Measurements from ENCODE around the gene LPAR6. TPM values are rescaled to one million over a fixed set of nuclear protein-coding genes. Genes with fewer than 3 reads are reported as not detected.

The LPAR6 gene
- 32.0 TPM for total RNA-seq

DNA sequence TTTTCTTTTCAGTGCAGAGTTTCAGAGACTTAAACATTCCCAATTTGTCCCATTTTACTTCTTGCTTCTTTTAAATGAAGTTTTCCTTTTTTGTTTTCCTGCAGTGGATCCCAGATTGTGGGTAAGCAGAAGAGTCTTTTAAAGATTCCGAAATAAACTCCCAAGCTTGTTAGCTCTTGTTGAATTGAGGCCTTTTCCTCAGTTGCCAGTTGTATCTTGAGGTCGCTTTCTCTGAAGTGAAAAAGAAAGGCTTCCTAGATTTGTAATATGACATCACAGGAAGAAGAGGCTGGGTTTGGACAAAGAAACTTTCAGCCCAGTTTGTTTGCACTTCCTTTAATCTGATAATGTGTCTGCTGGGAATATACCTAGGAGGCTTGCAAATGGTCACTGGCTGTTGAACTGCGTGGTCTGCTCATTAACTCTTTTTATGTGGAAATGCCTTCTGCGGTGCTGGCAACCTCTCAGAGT lies at the start of gene LPAR6:
Gene LPAR6, minus strand, starts transcription at position 233 of the 471 bp plus-strand sequence. CDS start 690 bp downstream, outside the sequence.

Small RNA genes within 50 kb of the gene (small RNA-seq; reads per million reads assigned to genes)
- gene RF00017 (ENCODE audit: low replicate concordance): not detected

Other genes starting within 250 kb of the LPAR6 start
- gene ITM2B, start 179.9 kb downstream of the LPAR6 start, total RNA-seq: 633 TPM
- gene RB1, start 109.4 kb downstream of the LPAR6 start, total RNA-seq: 38.4 TPM
- 39.8 TPM for gene RCBTB2, start 120.0 kb upstream of the LPAR6 start, total RNA-seq
- 1.1 TPM for gene CYSLTR2, start 240.8 kb upstream of the LPAR6 start, total RNA-seq

All from metanephros (tissue), 2 donors.